PFSK-1 (cell line): ENCODE measurements around the gene KRT8.

Source experiments
- FOXP2 ChIP-seq: optimal IDR thresholded peaks from 2 replicates; pipeline ENCODE3; 2011; ENCODE audit warnings: borderline replicate concordance, control low read depth, inconsistent platforms; ENCODE audit not compliant: insufficient read depth; ENCODE audit errors: extremely low read length, extremely low read depth
- POLR2AphosphoS5 ChIP-seq: IDR thresholded peaks from 2 replicates; pipeline ENCODE4 v1.6.1; 2012; ENCODE audit warnings: low read depth, mild to moderate bottlenecking, control low read depth, low read length, moderate library complexity
- REST ChIP-seq, 2 experiments: IDR thresholded peaks; 2 replicates each; pipeline versions ENCODE4 v1.6.1 to v1.8.0; 2011 to 2012; ENCODE audit warnings: low read depth in 2 of 2, low read length in 2 of 2, control low read depth in 1 of 2, inconsistent platforms in 1 of 2, mild to moderate bottlenecking in 1 of 2, moderate library complexity in 1 of 2; ENCODE audit not compliant: insufficient read depth in 1 of 2
- SIN3A ChIP-seq: IDR thresholded peaks from 2 replicates; pipeline ENCODE4 v1.6.1; 2012; ENCODE audit warnings: mild to moderate bottlenecking, low read length, moderate library complexity, borderline replicate concordance; ENCODE audit not compliant: insufficient read depth
- TAF1 ChIP-seq: IDR thresholded peaks from 2 replicates; pipeline ENCODE4 v1.6.1; 2012; ENCODE audit warnings: low read length, control low read depth, borderline replicate concordance; ENCODE audit not compliant: insufficient read depth

Gene KRT8

GRCh38 chr12:52921488-52922165 is 16.8 kb upstream of the KRT8 start:
- TF ChIP-seq SIN3A: no peak
- no peak for TF ChIP-seq FOXP2
- TF ChIP-seq POLR2AphosphoS5: no peak
- TF ChIP-seq REST (IDR thresholded peaks at IDR 0.05; ENCODE audit: insufficient read depth in 1 of 2, low read depth in 2 of 2, low read length in 2 of 2): no peak
- no peak for TF ChIP-seq TAF1

GRCh38 chr12:52920937-52921336 is 16.1 kb upstream of the KRT8 start:
- no peak for TF ChIP-seq FOXP2
- TF ChIP-seq TAF1: no peak
- TF ChIP-seq SIN3A: no peak
- TF ChIP-seq POLR2AphosphoS5: no peak
- TF ChIP-seq REST (IDR thresholded peaks at IDR 0.05; ENCODE audit: insufficient read depth in 1 of 2, low read depth in 2 of 2, low read length in 2 of 2): no peak

GRCh38 chr12:52918784-52919183 is 13.9 kb upstream of the KRT8 start:
- TF ChIP-seq POLR2AphosphoS5 (no peak), REST (IDR thresholded peaks at IDR 0.05; ENCODE audit: insufficient read depth in 1 of 2, low read depth in 2 of 2, low read length in 2 of 2) (no peak), FOXP2 (no peak), TAF1 (no peak), SIN3A (no peak)

GRCh38 chr12:52918351-52918750 is 13.5 kb upstream of the KRT8 start:
- TF ChIP-seq FOXP2 (no peak), REST (IDR thresholded peaks at IDR 0.05; ENCODE audit: insufficient read depth in 1 of 2, low read depth in 2 of 2, low read length in 2 of 2) (no peak), POLR2AphosphoS5 (no peak), SIN3A (no peak)
